ENCODE results near the gene CDH13.

CDH13 gene

GRCh38 chr16:83701494-83701893, 1074.7 kb downstream of the CDH13 start:
- DNase-seq (ENCODE audit: low spot score), result peak; percentile 9
- FAIRE-seq, result no peak

- FAIRE-seq, result no peak
- DNase-seq (ENCODE audit: low spot score), result peak; percentile 34
Observed at GRCh38 chr16:83704656-83705055, 1077.9 kb downstream of the CDH13 start.

- DNase-seq (ENCODE audit: low spot score), result peak; percentile 91
- peak; percentile 89 for FAIRE-seq
Observed at GRCh38 chr16:83705856-83706255, 1079.1 kb downstream of the CDH13 start.

GRCh38 chr16:83706394-83706793, 1079.6 kb downstream of the CDH13 start:
- FAIRE-seq (peak; percentile 91), DNase-seq (ENCODE audit: low spot score) (peak; percentile 93)

- FAIRE-seq (no peak), DNase-seq (ENCODE audit: low spot score) (no peak)
Observed at GRCh38 chr16:83711069-83711468, 1084.3 kb downstream of the CDH13 start.

GRCh38 chr16:83713597-83713996, 1086.8 kb downstream of the CDH13 start:
- DNase-seq (ENCODE audit: low spot score), result no peak
- FAIRE-seq, result no peak

- DNase-seq (ENCODE audit: low spot score) (no peak), FAIRE-seq (no peak)
Observed at GRCh38 chr16:83714286-83714685, 1087.5 kb downstream of the CDH13 start.

- FAIRE-seq (no peak), DNase-seq (ENCODE audit: low spot score) (no peak)
Observed at GRCh38 chr16:83715217-83715920, 1088.6 kb downstream of the CDH13 start.

GRCh38 chr16:83717308-83717707, 1090.5 kb downstream of the CDH13 start:
- FAIRE-seq (no peak), DNase-seq (ENCODE audit: low spot score) (no peak)

GRCh38 chr16:83717814-83718213, 1091.0 kb downstream of the CDH13 start:
- FAIRE-seq, result no peak
- peak; percentile 17 for DNase-seq (ENCODE audit: low spot score)

GRCh38 chr16:83720213-83720612, 1093.4 kb downstream of the CDH13 start:
- DNase-seq (ENCODE audit: low spot score) (no peak), FAIRE-seq (no peak)

- FAIRE-seq (no peak), DNase-seq (ENCODE audit: low spot score) (no peak)
Observed at GRCh38 chr16:83720981-83721380, 1094.2 kb downstream of the CDH13 start.

- no peak for FAIRE-seq
Observed at GRCh38 chr16:83721676-83722075, 1094.9 kb downstream of the CDH13 start.

GRCh38 chr16:83722456-83723183, 1095.9 kb downstream of the CDH13 start:
- no peak for DNase-seq (ENCODE audit: low spot score)

More at GRCh38 chr16:83721676-83722075, 1094.9 kb downstream of the CDH13 start:
- no peak for DNase-seq (ENCODE audit: low spot score)

GRCh38 chr16:83723244-83723643, 1096.5 kb downstream of the CDH13 start:
- no peak for DNase-seq (ENCODE audit: low spot score)
- no peak for FAIRE-seq

More at GRCh38 chr16:83722456-83723183, 1095.9 kb downstream of the CDH13 start:
- FAIRE-seq, result no peak

- DNase-seq (ENCODE audit: low spot score), result no peak
- FAIRE-seq, result no peak
Observed at GRCh38 chr16:83723901-83724300, 1097.1 kb downstream of the CDH13 start.

- no peak for DNase-seq (ENCODE audit: low spot score)
- FAIRE-seq, result no peak
Observed at GRCh38 chr16:83724585-83724984, 1097.8 kb downstream of the CDH13 start.

GRCh38 chr16:83725313-83725712, 1098.5 kb downstream of the CDH13 start:
- FAIRE-seq, result no peak
- DNase-seq (ENCODE audit: low spot score), result no peak

- FAIRE-seq (peak; percentile 76), DNase-seq (ENCODE audit: low spot score) (peak; percentile 79)
Observed at GRCh38 chr16:83727018-83727417, 1100.2 kb downstream of the CDH13 start.

GRCh38 chr16:83727751-83728352, 1101.1 kb downstream of the CDH13 start:
- DNase-seq (ENCODE audit: low spot score), result no peak
- no peak for FAIRE-seq

GRCh38 chr16:83728492-83728891, 1101.7 kb downstream of the CDH13 start:
- FAIRE-seq (no peak), DNase-seq (ENCODE audit: low spot score) (no peak)

GRCh38 chr16:83730812-83731211, 1104.0 kb downstream of the CDH13 start:
- FAIRE-seq, result no peak

More at GRCh38 chr16:83730812-83731211, 1104.0 kb downstream of the CDH13 start:
- no peak for DNase-seq (ENCODE audit: low spot score)

All from RCC 7860 (cell line).